Body of pancreas (tissue), 4 donors: ENCODE measurements around the gene NDUFC2. TPM values are rescaled to one million over a fixed set of nuclear protein-coding genes. Genes with fewer than 3 reads are reported as not detected.
"Not testable (repeated sequence)": the region's sequence is repeated elsewhere in the genome, so short reads cannot be mapped to it uniquely, and the experiment has no call there.

Experiments used
- ATAC-seq: fragments of 150-250 bp; one replicate; pipeline ENCODE4 v1.9.1; 2016
- DNase-seq, 4 donors: peaks; one replicate each; pipeline ENCODE4 v3.0.0-alpha.2; 2019
- H3K27ac ChIP-seq, 4 donors: fragments of 200-600 bp; sonication (generic); 1 replicate in 3 of 4; 2 replicates in 1 of 4; pipeline versions ENCODE4 v1.5.1 to v1.6.1; 2016 to 2019; ENCODE audit warnings: mild to moderate bottlenecking in 1 of 4, mixed read lengths in 1 of 4, moderate library complexity in 1 of 4
- H3K27me3 ChIP-seq, 2 donors: fragments of 200-600 bp; sonication (generic); one replicate each; pipeline ENCODE4 v1.6.0; 2016; ENCODE audit warnings: mild to moderate bottlenecking in 1 of 2
- H3K36me3 ChIP-seq, 2 donors: fragments of 200-600 bp; sonication (generic); replicated peaks in 1 of 2; 2 replicates each; pipeline ENCODE4 v1.5.1; 2016; ENCODE audit warnings: low read depth in 2 of 2; ENCODE audit not compliant: insufficient read depth in 1 of 2
- H3K4me1 ChIP-seq: fragments of 200-600 bp; sonication (generic); one replicate; pipeline ENCODE4 v1.6.0; 2016
- H3K4me3 ChIP-seq, 2 donors: fragments of 200-600 bp; sonication (generic); 1 replicate in 1 of 2; 2 replicates in 1 of 2; pipeline ENCODE4 v1.5.1; 2016 to 2019
- H3K9me3 ChIP-seq, 3 donors: fragments of 200-600 bp; sonication (generic); 1 replicate in 2 of 3; 2 replicates in 1 of 3; pipeline ENCODE4 v1.5.1; 2016
- CTCF ChIP-seq, 7 experiments: fragments of 450-650 bp in 4 of 7; fragments of 200-600 bp in 3 of 7; sonication (generic) in 3 of 7; IDR thresholded peaks; one replicate each; pipeline ENCODE4 v1.5.1; 2016 to 2019; ENCODE audit warnings: antibody characterized with exemption in 7 of 7
- POLR2A ChIP-seq, 3 donors: fragments of 450-650 bp; IDR thresholded peaks; one replicate each; pipeline ENCODE4 v1.6.1; 2016; ENCODE audit warnings: antibody characterized with exemption in 3 of 3, mild to moderate bottlenecking in 2 of 3
- WGBS, 2 donors: methylation state at CpG; one replicate each; pipeline ENCODE4 v1.1.5; 2017; 5-methylcytosine and 5-hydroxymethylcytosine counted together
- intact Hi-C: fragments of 100-400 bp; cut with DNase I; formaldehyde crosslinking; loops from one replicate; pipeline ENCODE4 v1.15.1; 2023
- total RNA-seq, 2 donors: library from RNA; depleted of rRNA; stranded (reverse); fragments of >200 nt; gene quantifications; one replicate each; pipeline ENCODE4 v1.1.0, GENCODE V29; 2016

Gene NDUFC2
- total RNA-seq, 2 donors from 2014 or later: 53.7 to 62.0 TPM

GRCh38 chr11:78080818-78081495, 1.3 kb upstream of the NDUFC2 start:
- no peaks in the 10 kb centered on the region for H3K27me3 ChIP-seq
- H3K36me3 ChIP-seq: no peaks in the 10 kb centered on the region
- ATAC-seq (no peak), DNase-seq (no peak)
- WGBS, 2 donors: 76 to 77% methylated on average over 11 of the region's 11 CpGs
- H3K4me3 ChIP-seq: no peak overlapping the region
- intact Hi-C loops: no loop called here
- peaks cover 34% of the 10 kb centered on the region for H3K4me1 ChIP-seq
- H3K9me3 ChIP-seq: no peaks in the 10 kb centered on the region
- H3K27ac ChIP-seq: no peak overlapping the region
- TF ChIP-seq POLR2A (IDR thresholded peaks at IDR 0.05) (no peak), CTCF (IDR thresholded peaks at IDR 0.05) (no peak)

GRCh38 chr11:78080084-78080817, 589 bp upstream of the NDUFC2 start:
- intact Hi-C loops: no loop called here
- Histone ChIP-seq H3K27me3 (no peaks in the 10 kb centered on the region), H3K4me1 (peaks cover 41% of the 10 kb centered on the region), H3K4me3 (peak overlapping the region; percentile 20 to 99), H3K27ac (peak overlapping the region; percentile 63 to 92 (median 80)), H3K9me3 (no peaks in the 10 kb centered on the region), H3K36me3 (no peaks in the 10 kb centered on the region)
- WGBS, 2 donors: 49 to 52% methylated on average over 23 of the region's 23 CpGs
- no peak for TF ChIP-seq POLR2A (IDR thresholded peaks at IDR 0.05)
- TF ChIP-seq CTCF (IDR thresholded peaks at IDR 0.05): no peak
- ATAC-seq: peak; percentile 11
- DNase-seq: no peak

GRCh38 chr11:78078218-78079167, 1.2 kb downstream of the NDUFC2 start:
- peak overlapping the region; percentile 20 to 99 for H3K4me3 ChIP-seq
- ATAC-seq (no peak), DNase-seq (no peak)
- peaks cover 51% of the 10 kb centered on the region for H3K4me1 ChIP-seq
- TF ChIP-seq POLR2A (IDR thresholded peaks at IDR 0.05) (no peak), CTCF (IDR thresholded peaks at IDR 0.05) (no peak)
- peak overlapping the region in 2 of 4 donors; percentile 77 to 92 for H3K27ac ChIP-seq
- WGBS, 2 donors: 15 to 23% methylated on average over 18 to 21 of the region's 21 CpGs
- no peaks in the 10 kb centered on the region for H3K9me3 ChIP-seq
- no peaks in the 10 kb centered on the region for H3K36me3 ChIP-seq
- intact Hi-C loops: no loop called here
- no peaks in the 10 kb centered on the region for H3K27me3 ChIP-seq

- H3K36me3 ChIP-seq, H3K27ac ChIP-seq, ATAC-seq, DNase-seq, H3K27me3 ChIP-seq, H3K9me3 ChIP-seq, intact Hi-C loops, H3K4me3 ChIP-seq: not testable (repeated sequence)
- WGBS, 2 donors: 73 to 79% methylated on average over 4 of the region's 4 CpGs
- peaks cover 51% of the 10 kb centered on the region for H3K4me1 ChIP-seq
Observed at GRCh38 chr11:78077592-78077991, 2.1 kb downstream of the NDUFC2 start.
